H1 (cell line): Measurements from ENCODE around the gene GUCY2C.

ENCODE experiments used
- CEBPB ChIP-seq: IDR thresholded peaks from 2 replicates; pipeline ENCODE4 v1.6.1; 2012; ENCODE audit warnings: low read depth, low read length
- CTCF ChIP-seq, 3 experiments: IDR thresholded peaks; 1 replicate in 2 of 3; 2 replicates in 1 of 3; pipeline versions ENCODE4 v1.5.1 to v1.6.1; 2011; ENCODE audit warnings: low read length in 3 of 3, mild to moderate bottlenecking in 3 of 3, inconsistent platforms in 2 of 3, low read depth in 1 of 3, moderate library complexity in 1 of 3; ENCODE audit not compliant: insufficient read depth in 1 of 3; ENCODE audit errors: control extremely low read depth in 1 of 3
- NRF1 ChIP-seq: IDR thresholded peaks from 2 replicates; pipeline ENCODE4 v1.6.1; 2011; ENCODE audit warnings: mild to moderate bottlenecking, low read depth, low read length, improper control_type of control experiment

GRCh38 chr12:14571779-14572178 is 124.6 kb downstream of the GUCY2C start:
- TF ChIP-seq NRF1 (no peak), CTCF (IDR thresholded peaks at IDR 0.05; ENCODE audit: control extremely low read depth in 1 of 3, insufficient read depth in 1 of 3, low read depth in 1 of 3, low read length in 3 of 3) (no peak), CEBPB (peak; percentile 91)
